HG03575 (cell line): ENCODE data around the gene HORMAD2.

Experiments
- ATAC-seq: cut with Tn5 transposase; IDR thresholded peaks from one replicate; pipeline ENCODE4 v1.9.1; 2021; ENCODE audit not compliant: unreplicated experiment, insufficient number of reproducible peaks, low FRiP score; ENCODE audit errors: extremely low read depth

Gene HORMAD2

DNA sequence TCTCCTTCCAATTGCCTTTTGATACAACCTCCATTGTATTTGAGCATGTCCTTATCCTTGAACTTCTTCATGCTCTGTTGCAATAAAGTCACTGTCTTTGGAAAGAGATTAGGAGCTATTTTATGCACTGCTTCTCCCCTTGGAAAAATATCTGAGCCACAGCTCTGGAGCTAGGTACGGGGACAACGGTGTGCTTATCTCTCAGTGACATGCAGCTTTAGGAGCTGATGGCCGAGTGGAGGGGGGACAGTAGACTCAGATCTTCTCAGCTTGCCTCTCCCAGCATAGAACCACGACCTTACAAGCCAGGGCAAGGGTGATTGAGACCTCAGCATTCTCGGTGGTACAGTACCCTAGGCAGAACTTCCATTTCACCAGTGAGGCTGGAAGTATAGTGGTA, 64.1 kb downstream of the HORMAD2 start:
- no peak for ATAC-seq

DNA sequence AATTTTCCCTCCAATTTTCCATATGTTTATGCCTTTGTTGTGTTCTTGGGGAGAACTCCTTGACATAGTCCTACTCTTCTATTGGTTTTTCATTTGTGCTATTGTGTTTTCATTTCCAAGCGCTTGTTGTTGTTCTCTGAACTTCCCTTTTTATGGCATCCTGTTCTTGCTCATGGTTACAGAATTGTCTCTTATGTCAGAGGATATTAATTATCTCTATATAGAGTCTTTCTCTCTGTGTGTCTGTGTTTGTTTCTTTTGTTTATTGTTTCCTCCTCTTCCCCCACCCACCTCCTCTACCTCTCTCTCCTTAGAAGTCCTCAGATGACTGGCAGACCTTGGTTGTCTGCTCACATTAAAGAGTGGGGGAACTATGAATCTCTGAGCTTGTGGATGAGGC, 69.9 kb downstream of the HORMAD2 start:
- ATAC-seq = no peak

DNA sequence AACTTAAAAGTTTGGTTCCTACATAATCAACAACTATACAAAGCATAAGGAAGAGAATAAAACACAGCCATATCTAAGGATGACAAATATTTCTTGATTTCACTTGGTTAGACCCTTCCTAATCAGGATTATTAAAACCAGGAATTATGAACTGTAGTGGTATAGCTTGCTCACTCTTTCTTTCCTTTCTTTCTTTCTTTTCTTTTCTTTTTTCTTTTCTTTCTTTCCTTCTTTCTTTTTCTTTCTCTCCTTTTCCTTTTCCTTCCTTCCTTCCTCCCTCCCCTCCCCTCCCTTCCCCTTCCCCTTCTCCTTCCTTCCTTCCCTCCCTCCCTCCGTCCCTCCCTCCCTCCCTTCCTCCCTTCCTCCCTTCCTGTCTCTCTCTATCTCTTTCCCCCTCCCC, 78.0 kb downstream of the HORMAD2 start:
- ATAC-seq = no peak

DNA sequence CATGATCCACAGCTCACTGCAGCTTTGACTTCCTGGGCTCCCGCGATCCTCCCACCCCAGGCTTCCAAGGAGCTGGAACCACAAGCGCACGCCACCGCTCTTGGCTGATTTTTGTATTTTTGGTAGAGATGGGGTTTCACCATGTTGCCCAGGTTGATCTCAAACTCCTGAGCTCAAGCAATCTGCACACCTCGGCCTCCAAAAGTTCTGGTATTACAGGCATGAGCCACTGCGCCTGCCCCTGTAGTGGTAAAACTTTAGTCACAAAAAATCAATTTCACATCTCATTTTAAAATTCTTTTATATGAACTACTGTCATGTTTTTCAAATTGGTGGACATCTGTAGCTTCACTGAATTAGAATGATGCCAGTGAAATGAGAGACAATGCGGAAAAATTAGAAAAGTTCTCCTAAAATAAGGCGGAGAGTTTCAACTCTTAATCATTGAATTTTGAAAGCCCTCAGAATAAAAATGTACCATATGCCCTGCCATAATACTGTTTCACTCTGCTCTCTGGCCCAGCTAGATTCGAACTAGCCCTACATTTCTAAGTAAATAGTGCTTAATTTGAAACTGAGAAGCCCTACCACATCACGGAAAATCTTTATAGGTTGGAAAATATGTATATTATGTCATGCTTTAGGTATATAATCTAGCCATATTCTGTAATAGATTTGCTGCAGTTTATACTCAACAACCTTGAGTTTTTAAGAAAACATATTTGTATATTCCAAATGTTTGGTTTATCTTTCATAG, 78.7 kb downstream of the HORMAD2 start:
- no peak for ATAC-seq

DNA sequence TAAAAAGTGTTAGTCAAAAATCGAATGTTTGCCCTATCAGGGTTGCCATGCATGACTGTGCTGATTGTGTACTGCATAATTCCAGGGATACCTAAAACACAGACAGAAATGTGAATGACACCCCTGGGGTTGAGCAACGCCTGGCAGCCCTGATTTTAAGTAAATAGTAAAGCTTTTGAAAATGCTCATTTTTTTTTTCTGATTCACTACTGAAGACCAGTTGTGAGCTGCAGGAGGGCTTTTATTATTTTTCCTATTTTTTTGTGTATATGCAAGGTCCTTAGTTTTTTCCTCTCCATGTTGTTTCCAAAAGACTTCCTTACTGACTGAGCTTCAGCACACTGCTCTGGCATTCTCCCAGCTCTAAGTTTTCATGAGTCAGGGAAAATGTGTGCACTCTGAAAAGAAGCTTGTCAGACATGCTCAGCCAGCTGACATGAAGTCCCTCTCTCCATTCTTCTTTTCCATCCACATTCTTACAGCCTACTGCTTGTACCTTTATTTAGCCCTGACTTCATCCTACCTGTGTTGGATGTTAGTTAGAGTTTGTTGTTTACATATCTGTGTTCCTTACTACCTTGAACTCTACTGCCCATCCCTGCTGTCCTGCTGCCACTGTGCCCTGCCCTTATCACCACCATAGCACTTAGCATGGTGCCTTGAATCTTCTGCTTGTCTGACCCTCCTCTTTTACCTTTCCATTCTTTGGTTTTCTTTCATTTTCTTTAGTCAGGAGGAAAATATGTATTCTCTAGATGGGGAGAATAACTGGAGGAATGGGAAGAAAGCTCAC, 79.5 kb downstream of the HORMAD2 start:
- no peak for ATAC-seq

DNA sequence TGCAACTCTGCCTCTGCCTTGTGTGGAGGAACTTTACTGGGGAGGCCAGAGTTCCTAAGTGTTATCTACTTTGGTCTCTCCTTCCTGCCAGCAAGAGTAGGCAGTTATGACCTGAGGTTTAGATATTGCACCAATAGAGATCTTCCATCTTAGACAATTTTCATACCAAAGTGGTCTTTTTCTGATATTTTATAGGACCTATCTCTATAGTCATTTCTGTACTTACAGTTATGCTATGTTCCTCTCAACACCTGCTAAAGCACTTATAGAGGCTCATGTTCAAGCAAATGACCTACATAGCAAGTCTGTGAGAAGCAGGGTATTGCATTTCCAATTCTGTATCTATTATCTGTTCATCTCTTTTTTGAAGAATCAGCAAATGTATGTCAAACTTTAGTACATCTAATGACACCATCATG, 80.8 kb downstream of the HORMAD2 start:
- no peak for ATAC-seq

DNA sequence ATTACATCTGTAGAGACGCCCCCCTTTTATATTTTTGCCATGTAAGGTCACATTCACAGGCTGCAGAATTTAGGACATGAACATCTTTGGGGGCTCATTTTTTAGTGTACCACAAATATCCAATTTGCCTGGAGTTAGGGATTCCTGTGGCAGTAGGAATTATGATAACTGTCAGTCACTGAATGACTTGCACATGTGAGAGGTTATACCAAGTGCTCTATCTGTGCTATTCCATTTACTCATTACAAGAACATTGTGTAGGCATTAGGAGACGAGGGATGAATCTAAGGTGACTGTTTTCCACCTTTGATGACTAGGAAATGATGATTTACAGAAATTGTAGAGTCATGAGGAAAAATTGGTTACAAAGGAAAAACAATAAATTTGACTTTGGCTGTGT, 87.0 kb downstream of the HORMAD2 start:
- ATAC-seq = no peak

DNA sequence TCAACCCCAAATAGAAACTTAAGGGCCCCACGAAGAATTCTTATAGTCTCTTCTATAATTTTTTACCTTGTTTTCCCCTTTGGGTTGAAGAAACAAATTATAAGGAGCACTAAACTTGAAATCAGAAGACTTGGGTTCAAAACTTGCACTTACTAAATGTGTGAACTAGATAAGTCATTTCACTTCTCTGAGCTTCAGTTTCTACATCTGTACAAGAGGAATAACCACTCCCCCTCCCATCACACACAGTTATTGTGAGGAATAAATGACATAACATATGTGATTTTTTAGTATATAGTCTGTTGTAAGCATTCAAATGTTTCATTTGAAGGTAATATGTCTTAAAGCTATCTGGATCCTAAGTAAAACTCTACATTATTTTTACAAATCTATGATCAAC, 87.5 kb downstream of the HORMAD2 start:
- ATAC-seq = no peak

DNA sequence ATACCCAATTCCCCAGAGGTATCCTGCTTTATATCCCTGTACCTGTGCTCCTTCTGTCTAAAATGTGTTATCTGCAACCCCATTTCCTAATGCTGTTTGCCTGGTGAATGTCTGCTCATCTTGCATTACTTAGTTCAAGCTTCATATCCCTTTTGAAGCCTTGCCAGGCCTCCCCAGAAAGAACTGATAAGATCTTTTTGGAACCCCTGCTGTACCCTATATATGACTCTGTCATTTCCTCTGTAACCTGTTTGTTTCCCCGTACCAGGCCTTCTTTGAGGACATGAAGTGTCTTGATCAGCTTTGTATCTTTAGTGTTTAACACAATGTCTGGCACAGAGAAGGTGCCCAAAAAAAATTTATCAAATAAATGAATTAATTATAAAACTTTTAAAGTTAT, 88.7 kb downstream of the HORMAD2 start:
- no peak for ATAC-seq

DNA sequence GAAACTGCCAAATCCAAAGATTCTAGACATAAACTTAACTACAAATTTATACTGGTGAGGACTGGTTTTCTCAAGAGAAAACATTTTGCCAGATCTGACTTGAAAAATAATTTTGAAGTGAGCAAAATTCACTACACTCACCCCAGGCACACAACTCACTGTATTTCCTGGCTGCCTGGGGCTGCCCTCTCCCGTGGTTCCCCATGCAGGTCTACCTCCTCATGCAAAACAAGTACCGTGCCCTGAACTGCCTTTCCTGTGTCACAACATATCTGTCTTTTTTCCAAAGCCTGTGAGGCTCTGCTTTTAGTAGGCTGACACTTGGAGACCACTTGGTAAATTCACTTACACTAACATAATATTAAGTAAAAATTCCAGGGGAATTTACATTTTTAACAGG, 89.9 kb downstream of the HORMAD2 start:
- ATAC-seq = no peak

DNA sequence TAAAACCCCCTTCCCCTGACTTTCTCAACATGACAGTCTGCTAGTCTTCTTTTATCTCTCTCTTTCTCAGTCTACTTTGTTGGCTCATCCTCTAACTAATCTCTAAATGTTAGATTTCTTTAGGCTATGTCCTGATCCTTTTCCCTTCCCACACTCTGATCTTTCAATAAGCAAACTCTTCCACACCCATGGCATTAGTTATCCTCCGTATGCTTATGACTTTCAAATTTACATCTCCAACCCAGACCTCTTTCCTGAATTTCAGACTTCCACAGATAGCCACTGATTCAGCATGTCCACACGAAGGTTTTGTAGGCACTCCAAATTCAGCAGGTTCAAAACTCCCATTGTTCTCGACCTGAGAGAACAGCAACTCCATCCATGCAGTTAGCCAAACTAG, 90.7 kb downstream of the HORMAD2 start:
- no peak for ATAC-seq

DNA sequence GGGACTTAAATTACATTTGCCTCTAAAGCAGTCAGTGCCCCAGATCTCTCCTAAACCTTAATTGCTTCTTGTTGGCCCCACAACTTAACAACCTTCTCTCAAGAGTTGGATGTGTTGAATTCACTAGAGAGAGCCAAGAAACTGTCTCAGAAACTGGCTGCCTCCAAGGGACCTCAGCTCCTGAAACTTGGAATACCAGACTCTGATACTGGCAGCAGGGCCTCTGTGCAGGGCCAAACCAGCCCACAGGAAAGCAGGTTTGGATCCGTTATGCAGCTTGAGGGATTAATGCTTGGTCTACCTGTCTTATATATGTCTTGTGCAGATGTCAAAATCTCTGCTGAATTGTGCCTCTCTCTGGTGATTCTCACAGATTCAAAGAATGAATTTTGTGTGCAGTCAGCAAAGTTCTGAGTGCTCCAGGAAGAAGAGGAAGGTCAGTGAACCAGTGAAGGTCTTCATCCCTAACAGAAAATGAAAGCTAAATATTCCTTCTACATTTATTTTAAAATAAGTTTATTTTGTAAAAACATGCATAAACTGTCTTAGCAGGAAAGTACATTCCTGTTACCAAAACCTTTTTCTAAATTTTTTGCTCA, 95.5 kb downstream of the HORMAD2 start:
- no peak for ATAC-seq

DNA sequence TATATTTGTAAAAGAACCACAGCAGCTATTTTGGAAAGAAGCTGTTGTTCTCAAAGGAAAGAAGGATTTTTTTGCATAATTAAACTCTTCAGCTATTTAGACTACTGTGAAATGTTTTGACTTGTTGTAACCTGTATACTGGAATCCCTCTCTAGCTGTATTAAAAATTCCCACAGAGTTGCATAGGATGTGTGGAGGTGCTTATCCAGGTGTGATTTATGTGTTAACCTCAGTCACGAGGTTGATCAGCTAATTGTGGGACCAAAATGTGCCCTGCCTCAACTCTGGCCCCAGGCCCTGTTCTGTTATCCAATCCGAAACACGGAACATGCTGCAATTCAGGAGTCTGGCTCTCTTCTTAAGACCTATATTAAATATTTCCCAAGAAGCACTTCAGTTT, 96.2 kb downstream of the HORMAD2 start:
- no peak for ATAC-seq

DNA sequence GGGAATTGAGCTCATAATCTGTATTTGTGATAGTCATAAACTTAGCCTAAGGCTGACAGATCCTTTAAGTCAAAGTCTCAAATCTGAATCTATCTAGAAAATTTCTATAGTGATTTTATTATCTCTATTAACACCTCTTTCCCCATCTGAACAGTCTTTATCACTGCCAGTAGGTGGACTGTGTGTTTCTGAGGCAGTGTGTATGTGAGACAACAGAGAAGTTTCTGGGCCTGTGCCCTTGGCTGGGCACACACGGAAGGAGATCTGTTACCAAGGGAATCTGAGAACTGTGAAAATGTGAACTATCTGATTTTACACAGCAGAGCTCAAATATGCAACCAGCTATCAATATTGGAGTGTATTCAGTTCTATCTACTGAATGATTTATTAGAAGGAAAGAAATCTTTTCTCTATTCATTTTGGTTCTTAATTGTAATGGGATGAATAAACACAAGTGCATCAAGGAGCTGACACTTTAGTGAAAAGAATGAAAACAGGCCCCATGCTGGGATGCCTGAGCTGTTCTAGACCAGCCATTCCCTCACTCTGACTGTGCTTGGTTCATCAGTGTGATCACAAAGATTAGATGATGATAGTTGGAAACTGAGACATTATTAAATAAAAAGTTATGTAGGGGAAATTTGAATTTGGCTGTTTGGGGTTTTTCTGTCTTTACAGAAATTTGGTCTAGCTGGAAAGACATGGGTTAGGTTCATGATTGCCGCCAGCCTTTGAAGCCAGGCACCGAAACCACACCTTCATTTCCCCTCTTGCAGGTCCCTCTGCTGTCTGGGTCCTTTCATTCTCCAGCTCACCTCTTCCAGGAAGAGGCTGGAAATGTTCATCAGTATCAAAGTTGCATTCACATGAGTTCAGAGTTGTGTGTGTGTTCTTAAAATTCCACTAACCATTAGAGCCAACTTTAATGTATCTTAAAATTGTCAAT, 98.2 kb downstream of the HORMAD2 start:
- no peak for ATAC-seq

DNA sequence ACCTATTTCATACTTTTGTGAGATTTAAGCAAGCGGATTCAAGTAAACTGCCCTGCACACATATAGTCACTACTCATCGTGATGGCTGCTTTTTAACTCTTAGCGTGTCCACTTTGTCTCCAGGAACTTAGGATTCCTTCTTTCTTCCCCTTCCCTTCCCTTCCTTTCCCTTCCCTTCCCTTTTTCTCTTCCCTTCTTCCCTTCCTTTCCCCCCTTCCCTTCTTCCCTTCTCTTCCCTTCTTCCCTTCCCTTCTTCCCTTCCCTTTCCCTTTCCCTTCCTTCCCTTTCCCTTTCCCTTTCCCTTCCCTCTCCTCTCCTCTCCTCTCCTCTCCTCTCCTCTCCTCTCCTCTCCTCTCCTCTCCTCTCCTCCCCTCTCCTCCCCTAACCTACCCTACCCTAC, 100.4 kb downstream of the HORMAD2 start:
- no peak for ATAC-seq

DNA sequence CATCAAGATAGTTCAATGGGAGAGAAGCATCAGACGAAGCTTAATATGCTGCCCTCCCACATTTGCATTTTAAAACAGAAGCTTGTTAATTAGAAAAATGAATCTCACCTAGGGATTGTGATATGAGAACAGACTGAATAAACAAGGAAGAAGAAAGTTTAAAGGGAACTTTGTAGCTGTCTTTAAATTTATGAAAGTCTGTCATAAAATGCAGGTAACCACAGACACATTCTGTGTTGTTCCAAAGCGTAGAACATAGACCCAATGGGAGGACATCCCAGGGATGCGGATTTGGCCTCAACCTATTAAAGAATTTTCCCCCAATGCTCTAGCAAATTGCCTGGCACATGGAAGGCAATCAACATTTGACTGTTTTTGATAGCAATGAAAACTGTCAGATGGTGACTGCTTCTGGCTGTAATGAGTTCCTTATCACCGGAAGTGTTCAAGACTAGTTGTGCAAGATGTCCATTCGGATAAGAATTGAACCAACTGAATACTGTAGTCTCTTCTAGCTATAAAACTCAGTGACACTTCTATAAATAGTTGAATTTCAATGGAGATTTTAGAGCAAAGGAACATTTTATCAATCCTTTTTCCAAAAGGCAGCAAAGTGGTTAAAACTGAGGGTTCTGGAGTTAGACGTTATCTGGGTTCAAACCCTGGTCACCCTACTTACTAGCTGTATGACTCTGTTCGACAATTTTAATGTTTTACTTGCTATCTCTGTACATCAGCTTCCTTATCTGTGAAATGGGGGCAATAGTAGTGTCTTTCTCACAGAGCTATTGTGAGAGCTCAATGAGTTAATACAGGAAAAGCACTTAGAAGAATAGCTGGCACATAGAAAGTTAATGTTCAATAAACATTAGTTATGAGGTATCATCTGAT, 101.4 kb downstream of the HORMAD2 start:
- ATAC-seq = no peak

DNA sequence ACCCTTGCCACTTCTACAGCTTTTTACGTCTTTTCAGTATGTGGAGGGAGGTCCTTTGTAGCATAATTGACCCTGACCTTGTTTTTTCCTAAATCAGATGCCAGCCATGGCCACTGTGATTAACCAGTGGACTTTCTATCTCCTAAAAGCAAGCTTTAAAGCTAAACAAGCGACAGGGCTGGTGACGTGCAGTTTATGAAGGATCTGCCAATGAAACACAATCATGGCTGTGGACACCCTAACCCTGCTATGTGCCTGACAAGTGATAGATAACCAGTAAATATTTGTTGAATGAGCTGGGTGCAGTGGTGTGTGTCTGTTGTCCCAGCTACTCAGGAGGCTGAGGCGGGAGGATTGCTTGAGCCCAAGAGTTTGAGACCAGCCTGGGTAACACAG, 102.1 kb downstream of the HORMAD2 start:
- ATAC-seq = no peak

DNA sequence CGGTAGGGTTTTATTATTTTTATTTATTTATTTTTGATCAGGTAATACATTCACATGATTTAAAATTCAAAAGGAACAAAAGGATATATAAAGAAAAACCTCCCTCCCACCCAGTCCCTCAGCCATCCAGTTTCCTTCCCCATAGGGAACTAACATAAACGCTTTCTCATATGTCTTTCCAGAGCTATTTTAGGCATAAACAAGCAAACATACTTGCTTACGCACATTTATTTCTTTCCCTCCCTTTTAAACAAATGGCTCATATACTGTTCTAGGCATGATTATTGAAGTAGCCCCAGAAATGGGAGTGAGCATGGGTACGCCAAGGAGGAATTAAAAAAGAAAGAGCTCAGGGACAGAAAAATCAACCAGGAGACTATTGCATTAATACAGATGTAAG, 102.6 kb downstream of the HORMAD2 start:
- no peak for ATAC-seq
